ENCODE results near the gene HHAT.

DNA sequence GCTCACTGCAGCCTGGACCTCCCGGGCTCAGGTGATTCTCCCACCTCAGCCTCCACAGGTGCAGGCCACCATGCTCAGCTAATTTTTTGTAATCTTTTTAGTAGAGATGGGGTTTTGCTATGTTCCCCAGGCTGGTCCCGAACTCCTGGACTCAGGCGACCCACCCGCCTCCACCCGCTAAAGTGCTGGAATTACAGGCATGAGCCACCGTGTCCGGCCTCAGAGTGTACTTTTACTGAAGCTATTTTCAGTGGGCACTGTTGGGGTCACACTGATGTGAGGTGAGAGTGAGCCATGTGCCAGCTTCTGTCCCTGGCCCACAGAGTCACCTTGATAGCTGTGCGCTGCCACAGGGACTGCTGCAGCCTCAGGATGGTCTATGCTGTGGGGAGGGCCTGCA lies 25.3 kb upstream of the HHAT start:
- TF ChIP-seq, protein P1, sequence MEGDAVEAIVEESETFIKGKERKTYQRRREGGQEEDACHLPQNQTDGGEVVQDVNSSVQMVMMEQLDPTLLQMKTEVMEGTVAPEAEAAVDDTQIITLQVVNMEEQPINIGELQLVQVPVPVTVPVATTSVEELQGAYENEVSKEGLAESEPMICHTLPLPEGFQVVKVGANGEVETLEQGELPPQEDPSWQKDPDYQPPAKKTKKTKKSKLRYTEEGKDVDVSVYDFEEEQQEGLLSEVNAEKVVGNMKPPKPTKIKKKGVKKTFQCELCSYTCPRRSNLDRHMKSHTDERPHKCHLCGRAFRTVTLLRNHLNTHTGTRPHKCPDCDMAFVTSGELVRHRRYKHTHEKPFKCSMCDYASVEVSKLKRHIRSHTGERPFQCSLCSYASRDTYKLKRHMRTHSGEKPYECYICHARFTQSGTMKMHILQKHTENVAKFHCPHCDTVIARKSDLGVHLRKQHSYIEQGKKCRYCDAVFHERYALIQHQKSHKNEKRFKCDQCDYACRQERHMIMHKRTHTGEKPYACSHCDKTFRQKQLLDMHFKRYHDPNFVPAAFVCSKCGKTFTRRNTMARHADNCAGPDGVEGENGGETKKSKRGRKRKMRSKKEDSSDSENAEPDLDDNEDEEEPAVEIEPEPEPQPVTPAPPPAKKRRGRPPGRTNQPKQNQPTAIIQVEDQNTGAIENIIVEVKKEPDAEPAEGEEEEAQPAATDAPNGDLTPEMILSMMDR (IDR thresholded peaks at IDR 0.05) = no peak
- TF ChIP-seq POLR2A (IDR thresholded peaks at IDR 0.05) = no peak
- TF ChIP-seq POLR2AphosphoS5 (IDR thresholded peaks at IDR 0.05) = no peak
